ENCODE measurements around the gene FRRS1.

DNA sequence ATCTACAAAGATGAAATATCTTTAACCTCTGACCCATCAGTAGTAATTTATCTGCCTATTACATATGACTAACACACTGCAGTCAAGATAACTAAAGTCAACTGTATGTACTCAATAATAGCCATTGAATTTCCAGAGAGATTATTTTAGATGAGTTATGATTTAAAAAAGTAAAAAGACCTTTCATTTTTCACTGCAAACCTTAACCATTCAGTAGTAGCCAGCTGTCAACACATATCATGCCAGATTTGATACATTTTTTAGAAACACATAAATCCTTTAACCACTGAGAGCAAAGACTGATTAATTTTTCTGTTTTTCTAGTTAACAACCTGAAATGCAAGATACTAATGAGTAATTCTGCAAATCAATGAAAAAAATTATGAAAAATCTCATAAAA lies 89.6 kb downstream of the FRRS1 start:
- no peak for TF ChIP-seq SP1 (IDR thresholded peaks at IDR 0.05; ENCODE audit: low read depth, low read length)
- TF ChIP-seq SPI1 (IDR thresholded peaks at IDR 0.05; ENCODE audit: borderline replicate concordance, insufficient read depth, low read depth, low read length), result no peak
- no peak for TF ChIP-seq POLR2AphosphoS5 (IDR thresholded peaks at IDR 0.05; ENCODE audit: low read length)
- TF ChIP-seq NR2C2 (IDR thresholded peaks at IDR 0.05; ENCODE audit: borderline replicate concordance, control insufficient read depth, insufficient read length, low read depth), result no peak
- no peak for TF ChIP-seq MXI1 (IDR thresholded peaks at IDR 0.05; ENCODE audit: low read depth, low read length)
- TF ChIP-seq, protein P1, sequence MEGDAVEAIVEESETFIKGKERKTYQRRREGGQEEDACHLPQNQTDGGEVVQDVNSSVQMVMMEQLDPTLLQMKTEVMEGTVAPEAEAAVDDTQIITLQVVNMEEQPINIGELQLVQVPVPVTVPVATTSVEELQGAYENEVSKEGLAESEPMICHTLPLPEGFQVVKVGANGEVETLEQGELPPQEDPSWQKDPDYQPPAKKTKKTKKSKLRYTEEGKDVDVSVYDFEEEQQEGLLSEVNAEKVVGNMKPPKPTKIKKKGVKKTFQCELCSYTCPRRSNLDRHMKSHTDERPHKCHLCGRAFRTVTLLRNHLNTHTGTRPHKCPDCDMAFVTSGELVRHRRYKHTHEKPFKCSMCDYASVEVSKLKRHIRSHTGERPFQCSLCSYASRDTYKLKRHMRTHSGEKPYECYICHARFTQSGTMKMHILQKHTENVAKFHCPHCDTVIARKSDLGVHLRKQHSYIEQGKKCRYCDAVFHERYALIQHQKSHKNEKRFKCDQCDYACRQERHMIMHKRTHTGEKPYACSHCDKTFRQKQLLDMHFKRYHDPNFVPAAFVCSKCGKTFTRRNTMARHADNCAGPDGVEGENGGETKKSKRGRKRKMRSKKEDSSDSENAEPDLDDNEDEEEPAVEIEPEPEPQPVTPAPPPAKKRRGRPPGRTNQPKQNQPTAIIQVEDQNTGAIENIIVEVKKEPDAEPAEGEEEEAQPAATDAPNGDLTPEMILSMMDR (IDR thresholded peaks at IDR 0.05 in 2 of 3, conservative IDR thresholded peaks at IDR 0.05 in 1 of 3; ENCODE audit: control insufficient read depth in 2 of 3, extremely low read depth in 1 of 3, insufficient read depth in 1 of 3, low read depth in 3 of 3, low read length in 3 of 3), result no peak
